ENCODE results near the gene ARPC1B. TPM values are rescaled to one million over a fixed set of nuclear protein-coding genes. Genes with fewer than 3 reads are reported as not detected.

Gene ARPC1B
- total RNA-seq, 1 donor from 2014 or later: 464 TPM

- DNase-seq: no peak
Measured at GRCh38 chr7:99390941-99391602, 16.5 kb downstream of the ARPC1B start.

GRCh38 chr7:99392046-99392445 is 17.5 kb downstream of the ARPC1B start:
- no peak for DNase-seq

- peak; percentile 64 for DNase-seq
Measured at GRCh38 chr7:99392659-99393354, 18.3 kb downstream of the ARPC1B start.

GRCh38 chr7:99393355-99394187 is 19.0 kb downstream of the ARPC1B start:
- no peak for DNase-seq

- DNase-seq: no peak
Measured at GRCh38 chr7:99394188-99394502, 19.6 kb downstream of the ARPC1B start.

GRCh38 chr7:99395616-99396327 is 21.2 kb downstream of the ARPC1B start:
- no peak for DNase-seq

- DNase-seq: no peak
Measured at GRCh38 chr7:99396418-99397296, 22.1 kb downstream of the ARPC1B start.

GRCh38 chr7:99397297-99397983 is 22.9 kb downstream of the ARPC1B start:
- DNase-seq: no peak

- no peak for DNase-seq
Measured at GRCh38 chr7:99398891-99399445, 24.4 kb downstream of the ARPC1B start.

GRCh38 chr7:99399597-99399996 is 25.1 kb downstream of the ARPC1B start:
- no peak for DNase-seq

- no peak for DNase-seq
Measured at GRCh38 chr7:99402854-99403253, 28.3 kb downstream of the ARPC1B start.

- no peak for DNase-seq
Measured at GRCh38 chr7:99403764-99404163, 29.2 kb downstream of the ARPC1B start.

- DNase-seq: no peak
Measured at GRCh38 chr7:99404235-99404976, 29.9 kb downstream of the ARPC1B start.

- DNase-seq: no peak
Measured at GRCh38 chr7:99404977-99405320, 30.4 kb downstream of the ARPC1B start.

GRCh38 chr7:99406557-99406956 is 32.0 kb downstream of the ARPC1B start:
- no peak for DNase-seq

- peak; percentile 80 for DNase-seq
Measured at GRCh38 chr7:99407872-99408378, 33.4 kb downstream of the ARPC1B start.

- DNase-seq: peak; percentile 97
Measured at GRCh38 chr7:99408379-99409191, 34.1 kb downstream of the ARPC1B start, which contains the start of the genes BUD31 and PDAP1. TSS of gene BUD31 (plus strand) at chr7:99408969. CDS start at chr7:99411093, 2,124 bp downstream. TSS of gene PDAP1 (minus strand) at chr7:99408597. CDS start at chr7:99408548, 49 bp downstream.

GRCh38 chr7:99409192-99409572 is 34.7 kb downstream of the ARPC1B start:
- peak; percentile 29 for DNase-seq

- peak; percentile 21 for DNase-seq
Measured at GRCh38 chr7:99409806-99410205, 35.3 kb downstream of the ARPC1B start.

Measured in dermis blood vessel endothelial cell (primary cell).